GM12872 (cell line): ENCODE data around the gene RTL5.

ENCODE experiments used
- CTCF ChIP-seq: IDR thresholded peaks from 3 replicates; pipeline ENCODE4 v1.5.1; 2011; ENCODE audit warnings: low read depth, mild to moderate bottlenecking, low read length, moderate library complexity; ENCODE audit not compliant: insufficient read depth

RTL5 gene

GRCh38 chrX:72146527-72146926 is 14.8 kb upstream of the RTL5 start:
- TF ChIP-seq CTCF = no peak

GRCh38 chrX:72145181-72145580 is 13.5 kb upstream of the RTL5 start:
- TF ChIP-seq CTCF = no peak

GRCh38 chrX:72143609-72143907 is 11.8 kb upstream of the RTL5 start:
- TF ChIP-seq CTCF = no peak

- no peak for TF ChIP-seq CTCF
Measured at GRCh38 chrX:72142794-72143608, 11.3 kb upstream of the RTL5 start.

- TF ChIP-seq CTCF = no peak
Measured at GRCh38 chrX:72142094-72142793, 10.5 kb upstream of the RTL5 start.

GRCh38 chrX:72141372-72142004 is 9.8 kb upstream of the RTL5 start:
- no peak for TF ChIP-seq CTCF

GRCh38 chrX:72139538-72139937 is 7.8 kb upstream of the RTL5 start:
- no peak for TF ChIP-seq CTCF
